ENCODE results near the gene GRID1.

GRID1 gene

GRCh38 chr10:86368987-86369386, 2.4 kb upstream of the GRID1 start:
- no peak for DNase-seq

- DNase-seq = no peak
Measured at GRCh38 chr10:86368046-86368445, 1.5 kb upstream of the GRID1 start.

- DNase-seq = no peak
Measured at GRCh38 chr10:86367152-86367951, 757 bp upstream of the GRID1 start.

GRCh38 chr10:86366902-86367151, 232 bp upstream of the GRID1 start:
- DNase-seq = no peak

- DNase-seq = no peak
Measured at GRCh38 chr10:86365346-86366032, 1.1 kb downstream of the GRID1 start.

GRCh38 chr10:86364491-86365345, 1.9 kb downstream of the GRID1 start:
- no peak for DNase-seq

- DNase-seq = no peak
Measured at GRCh38 chr10:86363833-86364490, 2.6 kb downstream of the GRID1 start.

- no peak for DNase-seq
Measured at GRCh38 chr10:86363184-86363832, 3.3 kb downstream of the GRID1 start.

GRCh38 chr10:86362586-86363183, 3.9 kb downstream of the GRID1 start:
- DNase-seq = no peak

GRCh38 chr10:86362129-86362527, 4.5 kb downstream of the GRID1 start:
- no peak for DNase-seq

- no peak for DNase-seq
Measured at GRCh38 chr10:86361156-86362128, 5.2 kb downstream of the GRID1 start.

- DNase-seq = no peak
Measured at GRCh38 chr10:86360657-86361056, 5.9 kb downstream of the GRID1 start.

- no peak for DNase-seq
Measured at GRCh38 chr10:86359954-86360353, 6.6 kb downstream of the GRID1 start.

GRCh38 chr10:86359111-86359510, 7.5 kb downstream of the GRID1 start:
- no peak for DNase-seq

GRCh38 chr10:86357676-86358075, 8.9 kb downstream of the GRID1 start:
- DNase-seq = no peak

- DNase-seq = no peak
Measured at GRCh38 chr10:86357041-86357440, 9.6 kb downstream of the GRID1 start.

- no peak for DNase-seq
Measured at GRCh38 chr10:86356296-86356695, 10.3 kb downstream of the GRID1 start.

- DNase-seq = peak; percentile 9
Measured at GRCh38 chr10:86355571-86356038, 11.0 kb downstream of the GRID1 start.

- DNase-seq = no peak
Measured at GRCh38 chr10:86354761-86355540, 11.6 kb downstream of the GRID1 start.
